ENCODE results near the gene MID1.

Gene MID1

DNA sequence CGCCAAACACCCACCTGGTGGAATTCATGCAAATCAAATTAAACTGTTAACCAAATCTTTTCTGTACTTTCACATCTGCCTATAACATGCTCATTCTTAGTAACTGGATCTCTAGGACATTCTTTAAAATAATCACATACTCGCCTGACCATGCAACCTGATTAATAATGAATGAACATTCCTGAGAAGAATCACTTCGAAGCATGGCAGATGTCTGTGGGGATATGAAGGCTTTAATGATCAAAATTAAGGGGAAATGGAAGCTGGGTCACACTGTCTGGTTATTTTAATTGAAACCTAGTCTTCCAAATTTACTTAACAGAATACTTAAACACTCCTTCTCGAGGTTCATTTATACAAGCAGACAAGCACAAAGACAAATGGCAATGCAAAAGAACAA lies 44.2 kb downstream of the MID1 start:
- no peak overlapping the region for H3K4me3 ChIP-seq (ENCODE audit: low read length)
- peaks cover 17% of the 10 kb centered on the region for H3K4me1 ChIP-seq (ENCODE audit: insufficient read depth, low read length)
- H3K36me3 ChIP-seq (ENCODE audit: insufficient read depth, low read length) = no peaks in the 10 kb centered on the region
- no peak overlapping the region for H3K27ac ChIP-seq (ENCODE audit: low read depth, low read length)
- no peaks in the 10 kb centered on the region for H3K27me3 ChIP-seq (ENCODE audit: insufficient read depth, low read length)
- no peaks in the 10 kb centered on the region for H3K9me3 ChIP-seq (ENCODE audit: insufficient read depth, low read depth, low read length)
- H3K9ac ChIP-seq (ENCODE audit: low read depth, low read length) = no peak overlapping the region
- WGBS = 92% methylated on average over 4 of the region's 4 CpGs

DNA sequence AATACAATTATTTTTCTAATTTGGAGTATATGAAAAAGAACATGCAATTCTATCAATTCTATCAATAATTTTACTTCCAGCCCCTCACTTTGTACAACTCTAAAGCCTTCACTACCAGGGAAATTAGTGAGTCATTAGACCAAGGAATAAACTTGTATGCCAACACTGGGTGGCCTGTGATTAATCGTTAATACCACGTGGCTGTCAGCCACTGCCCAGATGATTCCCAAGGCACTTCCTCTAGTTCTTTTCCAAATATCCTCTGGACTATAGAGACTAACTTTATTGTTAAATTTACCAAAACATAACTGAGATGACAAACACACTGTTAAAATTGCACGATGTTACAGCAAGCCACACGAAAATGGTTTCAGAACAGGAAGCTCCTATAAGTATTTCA lies 45.7 kb downstream of the MID1 start:
- 100% methylated on average over 4 of the region's 4 CpGs for WGBS
- H3K4me3 ChIP-seq (ENCODE audit: low read length) = no peak overlapping the region

DNA sequence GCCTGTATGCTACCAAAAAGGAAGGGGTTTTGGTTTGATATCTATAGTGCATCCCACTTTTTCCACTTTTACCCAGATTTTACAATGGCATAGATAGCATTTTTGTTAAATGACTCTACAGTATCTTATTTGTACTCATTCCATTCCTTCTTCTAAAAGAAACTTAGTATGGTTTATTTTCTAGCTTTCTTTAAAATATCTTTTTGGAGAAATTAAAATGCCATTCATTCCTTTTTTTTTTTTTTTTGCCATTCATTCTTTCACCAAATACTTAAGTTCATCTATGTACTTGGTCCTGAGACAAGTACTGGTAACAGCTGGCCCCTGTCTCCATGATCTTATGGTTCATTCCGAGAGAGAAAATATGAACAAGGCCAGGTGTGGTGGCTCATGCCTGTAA lies 49.1 kb downstream of the MID1 start:
- H3K4me3 ChIP-seq (ENCODE audit: low read length) = no peak overlapping the region
- H3K4me1 ChIP-seq (ENCODE audit: insufficient read depth, low read length) = no peaks in the 10 kb centered on the region
- peaks cover 8% of the 10 kb centered on the region; the same call in 1 of the 2 replicates for H3K36me3 ChIP-seq (ENCODE audit: insufficient read depth, low read length)
- H3K9ac ChIP-seq (ENCODE audit: low read depth, low read length) = no peak overlapping the region
- no peaks in the 10 kb centered on the region for H3K27me3 ChIP-seq (ENCODE audit: insufficient read depth, low read length)
- no peaks in the 10 kb centered on the region for H3K9me3 ChIP-seq (ENCODE audit: insufficient read depth, low read depth, low read length)
- WGBS = 96% methylated on average over 1 of the region's 1 CpG
- H3K27ac ChIP-seq (ENCODE audit: low read depth, low read length) = no peak overlapping the region

More for the DNA sequence above, 45.7 kb downstream of the MID1 start:
- Histone ChIP-seq H3K27me3 (ENCODE audit: insufficient read depth, low read length) (no peaks in the 10 kb centered on the region), H3K9ac (ENCODE audit: low read depth, low read length) (no peak overlapping the region), H3K27ac (ENCODE audit: low read depth, low read length) (no peak overlapping the region), H3K36me3 (ENCODE audit: insufficient read depth, low read length) (no peaks in the 10 kb centered on the region), H3K4me1 (ENCODE audit: insufficient read depth, low read length) (peaks cover 14% of the 10 kb centered on the region), H3K9me3 (ENCODE audit: insufficient read depth, low read depth, low read length) (no peaks in the 10 kb centered on the region)

DNA sequence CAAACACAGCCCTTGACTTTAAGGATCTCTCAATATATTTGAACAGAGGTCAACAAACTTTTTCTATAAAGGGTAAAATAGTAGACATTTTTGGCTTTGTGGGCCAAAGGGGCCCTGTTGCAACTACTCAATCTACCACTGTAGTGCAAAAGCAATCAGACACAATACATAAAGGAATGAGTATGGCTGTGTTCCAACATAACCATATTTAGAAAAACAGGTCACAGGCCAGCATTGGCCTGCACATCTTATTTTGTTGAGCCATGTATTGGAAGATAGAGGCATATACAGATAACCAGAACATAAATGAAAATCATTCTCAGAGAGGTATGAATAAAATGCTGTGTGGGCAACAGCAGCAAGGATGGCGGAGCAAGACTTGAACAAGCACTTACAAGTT lies 49.8 kb downstream of the MID1 start:
- no peak overlapping the region for H3K4me3 ChIP-seq (ENCODE audit: low read length)
- H3K27ac ChIP-seq (ENCODE audit: low read depth, low read length) = no peak overlapping the region
- no peaks in the 10 kb centered on the region for H3K27me3 ChIP-seq (ENCODE audit: insufficient read depth, low read length)

DNA sequence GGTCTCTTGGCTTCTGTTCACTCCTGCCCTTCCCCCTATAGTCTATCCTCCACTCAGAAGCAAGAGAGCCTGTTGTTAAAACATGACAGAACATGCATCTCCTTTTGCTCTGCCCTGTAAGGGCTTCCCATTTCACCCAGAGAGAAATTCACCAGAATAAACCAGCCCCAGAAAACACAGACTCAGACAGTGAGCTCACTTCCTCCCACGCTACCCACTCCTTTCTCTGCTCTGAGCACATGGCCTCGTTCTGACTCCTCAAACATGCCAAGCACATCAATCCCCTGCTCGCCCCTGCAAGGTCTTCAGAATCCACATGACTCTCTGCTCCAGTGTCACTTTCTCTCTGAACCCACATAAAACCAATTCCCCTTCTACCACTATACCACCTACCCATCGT lies 50.4 kb downstream of the MID1 start:
- no peaks in the 10 kb centered on the region for H3K27me3 ChIP-seq (ENCODE audit: insufficient read depth, low read length)
- H3K9me3 ChIP-seq (ENCODE audit: insufficient read depth, low read depth, low read length) = no peaks in the 10 kb centered on the region
- H3K27ac ChIP-seq (ENCODE audit: low read depth, low read length) = no peak overlapping the region
- H3K9ac ChIP-seq (ENCODE audit: low read depth, low read length) = no peak overlapping the region
- H3K36me3 ChIP-seq (ENCODE audit: insufficient read depth, low read length) = peaks cover 12% of the 10 kb centered on the region; the same call in 1 of the 2 replicates
- no peak overlapping the region for H3K4me3 ChIP-seq (ENCODE audit: low read length)
- H3K4me1 ChIP-seq (ENCODE audit: insufficient read depth, low read length) = no peaks in the 10 kb centered on the region
- WGBS = 87% methylated on average over 4 of the region's 4 CpGs

More for the DNA sequence above, 49.8 kb downstream of the MID1 start:
- Histone ChIP-seq H3K4me1 (ENCODE audit: insufficient read depth, low read length) (no peaks in the 10 kb centered on the region), H3K9me3 (ENCODE audit: insufficient read depth, low read depth, low read length) (no peaks in the 10 kb centered on the region), H3K9ac (ENCODE audit: low read depth, low read length) (no peak overlapping the region), H3K36me3 (ENCODE audit: insufficient read depth, low read length) (peaks cover 8% of the 10 kb centered on the region; the same call in 1 of the 2 replicates)
- WGBS = 97% methylated on average over 1 of the region's 1 CpG

DNA sequence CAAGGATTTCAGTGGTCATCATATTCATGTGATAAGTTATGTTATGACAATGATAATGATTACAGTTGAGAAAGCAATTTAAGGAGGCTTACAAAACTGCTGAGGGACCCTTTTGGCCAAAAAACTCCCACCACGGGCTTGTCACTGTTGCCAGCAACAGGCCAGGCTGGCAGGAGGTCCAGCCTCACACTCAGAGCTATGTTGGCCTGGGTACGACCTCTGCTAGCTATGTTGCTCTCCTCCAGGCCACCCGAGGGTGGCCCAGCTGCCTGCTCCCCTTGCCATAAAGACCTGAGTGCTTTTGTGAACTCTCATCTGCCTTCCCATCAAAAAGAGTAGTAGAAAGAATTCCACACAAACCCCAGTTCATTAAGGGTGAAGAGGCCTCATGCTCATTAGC lies 52.0 kb downstream of the MID1 start:
- peaks cover 21% of the 10 kb centered on the region; the same call in 1 of the 2 replicates for H3K36me3 ChIP-seq (ENCODE audit: insufficient read depth, low read length)
- H3K9me3 ChIP-seq (ENCODE audit: insufficient read depth, low read depth, low read length) = no peaks in the 10 kb centered on the region
- H3K27ac ChIP-seq (ENCODE audit: low read depth, low read length) = no peak overlapping the region
- H3K4me1 ChIP-seq (ENCODE audit: insufficient read depth, low read length) = peaks cover 12% of the 10 kb centered on the region; the same call in 1 of the 2 replicates
- WGBS = 80% methylated on average over 3 of the region's 3 CpGs
- no peaks in the 10 kb centered on the region for H3K27me3 ChIP-seq (ENCODE audit: insufficient read depth, low read length)
- H3K4me3 ChIP-seq (ENCODE audit: low read length) = no peak overlapping the region
- no peak overlapping the region for H3K9ac ChIP-seq (ENCODE audit: low read depth, low read length)

DNA sequence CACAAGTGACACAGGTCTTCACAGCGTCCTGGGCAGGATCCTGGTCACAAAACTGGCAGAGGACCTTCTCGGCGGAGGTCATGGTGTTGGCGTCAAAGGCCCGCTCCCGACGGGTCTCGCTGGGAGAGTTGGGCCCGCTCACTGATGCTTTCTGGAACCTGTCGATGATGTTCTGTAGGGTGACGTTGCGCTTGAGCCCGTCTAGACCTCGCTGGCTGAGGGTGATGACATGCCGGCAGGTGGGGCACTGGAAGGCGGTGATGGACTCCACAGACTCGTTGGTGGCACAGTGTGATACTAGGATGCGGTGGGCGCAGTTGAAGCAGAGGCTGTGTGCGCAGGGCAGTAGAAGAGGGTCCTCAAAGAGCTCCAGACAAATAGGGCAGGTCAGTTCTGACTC lies 53.2 kb downstream of the MID1 start:
- peaks cover 21% of the 10 kb centered on the region; the same call in 1 of the 2 replicates for H3K36me3 ChIP-seq (ENCODE audit: insufficient read depth, low read length)
- no peak overlapping the region for H3K4me3 ChIP-seq (ENCODE audit: low read length)
- H3K9me3 ChIP-seq (ENCODE audit: insufficient read depth, low read depth, low read length) = no peaks in the 10 kb centered on the region
- 95% methylated on average over 20 of the region's 20 CpGs for WGBS
- no peak overlapping the region for H3K27ac ChIP-seq (ENCODE audit: low read depth, low read length)
- H3K9ac ChIP-seq (ENCODE audit: low read depth, low read length) = no peak overlapping the region
- no peaks in the 10 kb centered on the region for H3K27me3 ChIP-seq (ENCODE audit: insufficient read depth, low read length)
- peaks cover 12% of the 10 kb centered on the region; the same call in 1 of the 2 replicates for H3K4me1 ChIP-seq (ENCODE audit: insufficient read depth, low read length)

DNA sequence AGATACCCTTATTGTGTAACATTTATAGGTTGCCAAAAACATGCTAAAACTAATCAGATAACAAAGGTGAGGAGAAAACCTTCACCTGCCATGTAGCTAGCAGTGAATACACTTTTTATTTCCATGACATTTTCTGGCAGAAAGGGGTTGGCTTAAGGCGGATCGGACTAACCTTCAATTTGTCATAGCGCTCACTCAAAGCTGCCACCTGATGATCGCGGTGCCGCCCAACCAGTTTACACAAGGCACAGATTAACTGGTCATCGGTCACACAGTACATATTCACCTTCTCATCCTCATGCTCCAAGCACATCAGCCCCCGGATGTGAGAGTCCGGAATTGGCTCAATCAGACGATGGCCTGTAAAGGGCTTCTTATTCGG lies 53.7 kb downstream of the MID1 start:
- WGBS = 96% methylated on average over 11 of the region's 11 CpGs
- peaks cover 12% of the 10 kb centered on the region; the same call in 1 of the 2 replicates for H3K4me1 ChIP-seq (ENCODE audit: insufficient read depth, low read length)
- H3K36me3 ChIP-seq (ENCODE audit: insufficient read depth, low read length) = peaks cover 21% of the 10 kb centered on the region; the same call in 1 of the 2 replicates
- H3K9me3 ChIP-seq (ENCODE audit: insufficient read depth, low read depth, low read length) = no peaks in the 10 kb centered on the region
- no peaks in the 10 kb centered on the region for H3K27me3 ChIP-seq (ENCODE audit: insufficient read depth, low read length)
- H3K9ac ChIP-seq (ENCODE audit: low read depth, low read length) = no peak overlapping the region
- no peak overlapping the region for H3K4me3 ChIP-seq (ENCODE audit: low read length)
- H3K27ac ChIP-seq (ENCODE audit: low read depth, low read length) = no peak overlapping the region

DNA sequence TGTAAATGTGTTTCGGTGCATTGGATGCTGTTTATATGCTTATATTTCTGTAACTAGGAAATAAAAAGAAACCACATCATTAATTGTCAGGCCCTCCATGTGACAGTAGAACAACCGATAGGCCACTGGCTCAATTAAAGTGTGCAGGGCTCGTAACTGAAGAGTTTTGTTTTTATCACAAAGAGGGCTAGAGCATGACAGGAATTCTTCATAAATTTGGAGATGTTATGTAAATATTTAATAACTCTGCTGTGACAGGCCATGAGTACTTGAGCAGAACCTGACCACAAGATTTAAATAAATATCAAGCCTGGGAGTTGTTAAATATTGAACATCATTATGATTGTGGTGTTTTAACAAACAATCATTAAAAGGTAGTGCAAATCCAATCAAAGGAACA lies 55.9 kb downstream of the MID1 start:
- 90% methylated on average over 2 of the region's 3 CpGs for WGBS

DNA sequence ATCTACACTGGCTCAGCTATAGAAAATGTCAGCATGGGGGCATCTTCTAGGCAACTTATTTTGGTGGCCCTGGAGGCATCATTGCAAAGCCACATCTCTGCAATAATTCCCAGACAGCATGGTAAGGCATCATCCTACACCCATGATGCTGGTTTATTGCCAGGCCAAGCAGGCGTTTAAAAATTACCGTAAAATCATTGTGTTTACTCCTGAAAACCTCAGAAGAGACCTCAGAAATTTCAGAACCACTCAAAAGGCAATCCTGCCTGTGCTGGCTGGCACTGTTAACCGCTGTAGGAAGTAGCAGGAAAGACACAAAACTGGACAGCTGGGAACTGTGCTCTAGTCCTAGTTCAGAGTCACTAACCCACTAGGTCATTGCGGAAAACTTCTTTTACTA lies 63.2 kb downstream of the MID1 start:
- WGBS = 90% methylated on average over 4 of the region's 4 CpGs
- H3K4me1 ChIP-seq (ENCODE audit: insufficient read depth, low read length) = peaks cover 16% of the 10 kb centered on the region
- no peaks in the 10 kb centered on the region for H3K36me3 ChIP-seq (ENCODE audit: insufficient read depth, low read length)
- H3K27me3 ChIP-seq (ENCODE audit: insufficient read depth, low read length) = no peaks in the 10 kb centered on the region
- no peak overlapping the region for H3K27ac ChIP-seq (ENCODE audit: low read depth, low read length)
- no peaks in the 10 kb centered on the region for H3K9me3 ChIP-seq (ENCODE audit: insufficient read depth, low read depth, low read length)
- no peak overlapping the region for H3K4me3 ChIP-seq (ENCODE audit: low read length)
- no peak overlapping the region for H3K9ac ChIP-seq (ENCODE audit: low read depth, low read length)

More for the DNA sequence above, 55.9 kb downstream of the MID1 start:
- Histone ChIP-seq H3K9ac (ENCODE audit: low read depth, low read length) (no peak overlapping the region), H3K27me3 (ENCODE audit: insufficient read depth, low read length) (no peaks in the 10 kb centered on the region), H3K9me3 (ENCODE audit: insufficient read depth, low read depth, low read length) (no peaks in the 10 kb centered on the region), H3K36me3 (ENCODE audit: insufficient read depth, low read length) (peaks cover 21% of the 10 kb centered on the region; the same call in 1 of the 2 replicates), H3K27ac (ENCODE audit: low read depth, low read length) (no peak overlapping the region), H3K4me1 (ENCODE audit: insufficient read depth, low read length) (peaks cover 12% of the 10 kb centered on the region; the same call in 1 of the 2 replicates), H3K4me3 (ENCODE audit: low read length) (no peak overlapping the region)

DNA sequence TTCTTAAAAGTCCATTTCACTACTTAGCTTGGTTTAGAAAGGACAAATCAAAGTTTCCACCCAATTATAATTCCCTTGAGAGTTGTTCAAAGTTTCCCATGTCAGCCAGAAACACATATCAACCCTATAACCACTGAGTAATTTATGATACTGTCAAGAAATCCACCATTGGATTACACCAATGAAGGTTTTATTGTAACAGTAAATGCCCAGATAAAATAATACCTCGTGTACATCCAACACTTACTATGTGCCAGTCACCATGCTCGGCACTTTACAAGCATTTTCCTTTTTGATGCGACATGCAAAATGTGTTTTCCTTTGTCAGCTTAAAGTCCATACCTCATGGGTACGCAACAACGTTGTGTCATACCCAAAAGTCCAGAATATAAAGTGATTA lies 64.0 kb downstream of the MID1 start:
- Histone ChIP-seq H3K9me3 (ENCODE audit: insufficient read depth, low read depth, low read length) (no peaks in the 10 kb centered on the region), H3K36me3 (ENCODE audit: insufficient read depth, low read length) (no peaks in the 10 kb centered on the region), H3K9ac (ENCODE audit: low read depth, low read length) (no peak overlapping the region), H3K4me3 (ENCODE audit: low read length) (no peak overlapping the region), H3K27ac (ENCODE audit: low read depth, low read length) (no peak overlapping the region), H3K4me1 (ENCODE audit: insufficient read depth, low read length) (peaks cover 16% of the 10 kb centered on the region), H3K27me3 (ENCODE audit: insufficient read depth, low read length) (no peaks in the 10 kb centered on the region)
- WGBS = 95% methylated on average over 5 of the region's 5 CpGs

DNA sequence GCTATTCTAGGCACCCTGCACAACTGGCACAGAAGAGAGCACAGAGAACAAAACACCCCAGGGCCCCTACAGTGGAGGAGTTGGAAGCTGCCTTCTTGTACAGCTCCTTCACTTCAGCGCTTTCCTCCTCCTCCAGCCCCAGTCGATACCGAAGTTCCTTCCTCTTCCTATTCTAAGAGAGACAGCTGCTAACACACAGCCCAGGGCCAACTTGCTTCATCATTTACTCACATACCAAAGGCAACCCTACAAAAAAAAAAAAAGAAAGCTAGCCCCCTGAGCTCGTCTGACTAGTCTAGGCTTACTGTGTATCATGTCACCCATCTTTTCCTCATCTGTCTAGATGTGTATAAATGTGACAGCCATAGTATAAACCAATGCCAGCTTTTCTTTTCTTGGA lies 64.5 kb downstream of the MID1 start:
- Histone ChIP-seq H3K36me3 (ENCODE audit: insufficient read depth, low read length) (no peaks in the 10 kb centered on the region), H3K4me3 (ENCODE audit: low read length) (no peak overlapping the region), H3K27ac (ENCODE audit: low read depth, low read length) (no peak overlapping the region), H3K4me1 (ENCODE audit: insufficient read depth, low read length) (peaks cover 16% of the 10 kb centered on the region), H3K9ac (ENCODE audit: low read depth, low read length) (no peak overlapping the region), H3K27me3 (ENCODE audit: insufficient read depth, low read length) (no peaks in the 10 kb centered on the region), H3K9me3 (ENCODE audit: insufficient read depth, low read depth, low read length) (no peaks in the 10 kb centered on the region)
- WGBS = 79% methylated on average over 3 of the region's 4 CpGs

Data from HUES64 (cell line).